IMR-90 (cell line): ENCODE results near the gene CAMK4. TPM values are rescaled to one million over a fixed set of nuclear protein-coding genes. Genes with fewer than 3 reads are reported as not detected.

Experiments
- ATAC-seq: fragments of 200-7000 bp; cut with Tn5 transposase; 2 replicates; pipeline ENCODE4 v1.9.1; 2020; ENCODE audit warnings: low read depth, mild to moderate bottlenecking, moderate library complexity
- BruUV-seq: library from RNA; stranded (reverse); fragments of 400-500 nt; replicated peaks from 2 replicates; lab custom pipeline; 2021; lab: Mats Ljungman, UMichigan
- CTCF ChIA-PET: fragments of 300-600 bp; formaldehyde crosslinking; extraction: SDS; loops from one replicate; lab custom pipeline; 2021; ENCODE audit warnings: antibody characterized with exemption; lab: Yijun Ruan, JAX
- POLR2A ChIA-PET: fragments of 300-600 bp; sonication (Branson Sonifier 250); formaldehyde crosslinking; loops from one replicate; lab custom pipeline; 2022; ENCODE audit warnings: antibody characterized with exemption; ENCODE audit not compliant: unreplicated experiment; lab: Charles Lee
- DNase-seq: peaks from one replicate; pipeline ENCODE4 v3.0.0; 2013
- H2AFZ ChIP-seq: replicated peaks from 2 replicates; pipeline ENCODE3; 2013; ENCODE audit warnings: low read length, mild to moderate bottlenecking; ENCODE audit not compliant: poor library complexity
- H2AK5ac ChIP-seq: 2 replicates; pipeline ENCODE4 v1.6.1; 2013; ENCODE audit warnings: low read depth, low read length, inconsistent platforms
- H2AK9ac ChIP-seq: replicated peaks from 2 replicates; pipeline ENCODE3; 2013; ENCODE audit warnings: mild to moderate bottlenecking, low read depth, low read length, moderate library complexity; ENCODE audit not compliant: poor library complexity
- H2BK120ac ChIP-seq: 2 replicates; pipeline ENCODE4 v1.6.1; 2013; ENCODE audit warnings: low read depth, low read length, inconsistent platforms
- H2BK15ac ChIP-seq: 3 replicates; pipeline ENCODE4 v1.6.1; 2013; ENCODE audit warnings: low read depth, low read length, inconsistent platforms
- H2BK20ac ChIP-seq: 2 replicates; pipeline ENCODE4 v1.6.1; 2013; ENCODE audit warnings: low read depth, mild to moderate bottlenecking, inconsistent platforms, low read length, moderate library complexity
- H2BK5ac ChIP-seq: 2 replicates; pipeline ENCODE4 v1.6.1; 2013; ENCODE audit warnings: mild to moderate bottlenecking, low read depth, low read length, inconsistent platforms; ENCODE audit not compliant: poor library complexity, severe bottlenecking
- H3K14ac ChIP-seq: replicated peaks from 2 replicates; pipeline ENCODE4 v1.6.1; 2013; ENCODE audit warnings: low read depth, low read length, inconsistent platforms
- H3K18ac ChIP-seq: 2 replicates; pipeline ENCODE4 v1.6.1; 2013; ENCODE audit warnings: low read depth, low read length, control low read depth
- H3K23ac ChIP-seq: 2 replicates; pipeline ENCODE4 v1.6.1; 2013; ENCODE audit warnings: low read depth, low read length, inconsistent platforms
- H3K27ac ChIP-seq: 2 replicates; pipeline ENCODE4 v1.5.1; 2013; ENCODE audit warnings: mild to moderate bottlenecking, control low read depth, low read length; ENCODE audit not compliant: insufficient read depth
- H3K27me3 ChIP-seq: 2 replicates; pipeline ENCODE4 v1.6.1; 2013; ENCODE audit warnings: low read length; ENCODE audit not compliant: control insufficient read depth, insufficient read depth
- H3K36me3 ChIP-seq: 2 replicates; pipeline ENCODE4 v1.6.1; 2013; ENCODE audit warnings: low read length, mixed read lengths; ENCODE audit not compliant: control insufficient read depth, insufficient read depth
- H3K4ac ChIP-seq: 2 replicates; pipeline ENCODE4 v1.6.1; 2013; ENCODE audit warnings: low read depth, low read length, inconsistent platforms
- H3K4me1 ChIP-seq: 2 replicates; pipeline ENCODE4 v1.6.1; 2013; ENCODE audit warnings: low read length, mixed read lengths; ENCODE audit not compliant: control insufficient read depth, insufficient read depth
- H3K4me2 ChIP-seq: 2 replicates; pipeline ENCODE4 v1.6.1; 2013; ENCODE audit warnings: low read depth, mild to moderate bottlenecking, control low read depth, low read length, moderate library complexity
- H3K4me3 ChIP-seq: 2 replicates; pipeline ENCODE4 v1.5.1; 2013; ENCODE audit warnings: low read depth, mild to moderate bottlenecking, control low read depth, low read length, moderate library complexity; ENCODE audit not compliant: insufficient read depth
- H3K56ac ChIP-seq: 2 replicates; pipeline ENCODE4 v1.6.1; 2013; ENCODE audit warnings: low read length, inconsistent platforms; ENCODE audit not compliant: insufficient read depth; ENCODE audit errors: extremely low read depth
- H3K79me1 ChIP-seq, 2 experiments: 2 replicates each; pipeline ENCODE4 v1.6.1; 2013; ENCODE audit warnings: low read length in 2 of 2, inconsistent platforms in 1 of 2, low read depth in 1 of 2
- H3K9ac ChIP-seq: 2 replicates; pipeline ENCODE4 v1.6.1; 2013; ENCODE audit warnings: low read depth, low read length, control low read depth
- H3K9me1 ChIP-seq: 2 replicates; pipeline ENCODE4 v1.6.1; 2013; ENCODE audit warnings: low read length, inconsistent platforms; ENCODE audit not compliant: insufficient read depth
- H3K9me3 ChIP-seq: 2 replicates; pipeline ENCODE4 v1.6.1; 2013; ENCODE audit warnings: low read length; ENCODE audit not compliant: control insufficient read depth, insufficient read depth
- H4K20me1 ChIP-seq: 2 replicates; pipeline ENCODE4 v1.6.1; 2013; ENCODE audit warnings: low read length, inconsistent platforms; ENCODE audit not compliant: insufficient read depth
- H4K5ac ChIP-seq: 2 replicates; pipeline ENCODE4 v1.6.1; 2013; ENCODE audit warnings: mild to moderate bottlenecking, low read depth, low read length, control low read depth
- H4K8ac ChIP-seq, 2 experiments: 2 replicates each; pipeline ENCODE4 v1.6.1; 2013; ENCODE audit warnings: low read depth in 2 of 2, low read length in 2 of 2, control low read depth in 1 of 2, inconsistent platforms in 1 of 2
- H4K91ac ChIP-seq: 2 replicates; pipeline ENCODE4 v1.6.1; 2013; ENCODE audit warnings: low read depth, low read length, inconsistent platforms; ENCODE audit not compliant: insufficient read depth
- BHLHE40 ChIP-seq: fragments of 150-350 bp; IDR thresholded peaks from 2 replicates; pipeline ENCODE4 v1.6.1; 2016; ENCODE audit warnings: mild to moderate bottlenecking, low read depth, low read length
- CEBPB ChIP-seq: IDR thresholded peaks from 2 replicates; pipeline ENCODE4 v1.6.1; 2012; ENCODE audit warnings: low read depth, low read length, improper control_type of control experiment
- CHD1 ChIP-seq: IDR thresholded peaks from 2 replicates; pipeline ENCODE4 v1.6.1; 2012; ENCODE audit warnings: low read depth, low read length, improper control_type of control experiment
- CTCF ChIP-seq: conservative IDR thresholded peaks from 2 replicates; pipeline ENCODE4 v1.5.1; 2012; ENCODE audit warnings: mild to moderate bottlenecking, low read depth, low read length, improper control_type of control experiment
- FOS ChIP-seq: fragments of 150-350 bp; IDR thresholded peaks from 2 replicates; pipeline ENCODE4 v1.6.1; 2016; ENCODE audit warnings: low read depth, low read length
- MAFK ChIP-seq: IDR thresholded peaks from 2 replicates; pipeline ENCODE4 v1.6.1; 2012; ENCODE audit warnings: low read depth, low read length, improper control_type of control experiment
- MAZ ChIP-seq: IDR thresholded peaks from 2 replicates; pipeline ENCODE4 v1.6.1; 2012; ENCODE audit warnings: low read depth, mild to moderate bottlenecking, low read length, improper control_type of control experiment, moderate library complexity, borderline replicate concordance
- MXI1 ChIP-seq: IDR thresholded peaks from 2 replicates; pipeline ENCODE4 v1.6.1; 2012; ENCODE audit warnings: low read depth, mild to moderate bottlenecking, low read length, moderate library complexity, borderline replicate concordance
- NFE2L2 ChIP-seq: fragments of 150-350 bp; IDR thresholded peaks from 2 replicates; pipeline ENCODE4 v1.6.1; 2016; ENCODE audit warnings: low read depth, mild to moderate bottlenecking, low read length
- POLR2A ChIP-seq: IDR thresholded peaks from 2 replicates; pipeline ENCODE4 v1.6.1; 2012; ENCODE audit warnings: mild to moderate bottlenecking, low read depth, low read length
- RAD21 ChIP-seq: IDR thresholded peaks from 2 replicates; pipeline ENCODE4 v1.6.1; 2012; ENCODE audit warnings: low read length, improper control_type of control experiment
- RCOR1 ChIP-seq: IDR thresholded peaks from 2 replicates; pipeline ENCODE4 v1.6.1; 2012; ENCODE audit warnings: mild to moderate bottlenecking, low read length, improper control_type of control experiment; ENCODE audit not compliant: insufficient replicate concordance
- SMC3 ChIP-seq: fragments of 150-350 bp; IDR thresholded peaks from 2 replicates; pipeline ENCODE4 v1.6.1; 2016; ENCODE audit warnings: low read depth, mild to moderate bottlenecking, antibody characterized with exemption, low read length, moderate library complexity
- USF2 ChIP-seq: fragments of 150-350 bp; IDR thresholded peaks from 2 replicates; pipeline ENCODE4 v1.6.1; 2017; ENCODE audit warnings: mild to moderate bottlenecking, antibody characterized with exemption, low read length, low read depth
- WGBS, 2 experiments: methylation state at CpG; one replicate each; pipeline versions ENCODE4 v1.1.5 to v1.1.7; 2013; ENCODE audit warnings: missing lambda C conversion rate in 2 of 2; ENCODE audit not compliant: insufficient read length in 1 of 2; ENCODE audit errors: extremely low coverage in 2 of 2; 5-methylcytosine and 5-hydroxymethylcytosine counted together
- dilution Hi-C: fragments of 300-500 bp; cut with HindIII; formaldehyde crosslinking; loops from one replicate; pipeline ENCODE4 v1.14.3; 2018; ENCODE audit warnings: low sequenced_read_pairs; ENCODE audit not compliant: unreplicated experiment
- in situ Hi-C: fragments of 300-500 bp; cut with MboI; formaldehyde crosslinking; loops from 3 replicates; pipeline ENCODE4 v1.14.3; 2019; ENCODE audit warnings: low sequenced_read_pairs, inconsistent platforms, mixed read lengths
- intact Hi-C: fragments of 100-400 bp; cut with micrococcal nuclease; formaldehyde crosslinking; loops from 2 replicates; pipeline ENCODE4 v1.10.0; 2022
- polyA plus RNA-seq, 3 experiments: library from polyadenylated mRNA; depleted of rRNA; stranded (reverse); fragments of >200 nt; gene quantifications; 2 replicates each; pipeline ENCODE4 v1.2.3, GENCODE V29; 2012; ENCODE audit warnings: low replicate concordance in 1 of 3
- total RNA-seq: library from RNA; depleted of rRNA; stranded (reverse); fragments of >200 nt; gene quantifications from 2 replicates; pipeline ENCODE4 v1.2.3, GENCODE V29; 2012
- TF ChIP-seq, protein P1 (sequence below): fragments of 150-350 bp; IDR thresholded peaks from 2 replicates; pipeline ENCODE4 v1.6.1; 2016; ENCODE audit warnings: low read depth, mild to moderate bottlenecking, low read length, moderate library complexity, borderline replicate concordance

Gene CAMK4
- total and polyA plus RNA-seq, 2 of the 4 experiments (the other 2 are of a cell fraction): 3.7 to 4.8 TPM

GRCh38 chr5:111537141-111538024, 313.2 kb downstream of the CAMK4 start:
- H4K91ac ChIP-seq: no peak overlapping the region
- no peak overlapping the region for H3K4me2 ChIP-seq
- ATAC-seq: peak; percentile 40
- H3K23ac ChIP-seq: no peak overlapping the region
- H3K27ac ChIP-seq: peak overlapping the region; percentile 52; the same call in 1 of the 2 replicates
- no TSS peak for BruUV-seq
- no peak overlapping the region for H2BK20ac ChIP-seq
- H3K79me1 ChIP-seq: no peaks in the 10 kb centered on the region
- peak overlapping the region; percentile 72; the same call in 1 of the 2 replicates for H3K18ac ChIP-seq
- DNase-seq: peak; percentile 78
- no peak overlapping the region for H2AK9ac ChIP-seq
- no peak overlapping the region for H2BK5ac ChIP-seq
- no peak overlapping the region for H3K9ac ChIP-seq
- H2AK5ac ChIP-seq: no peak overlapping the region
- no CpG with 5 or more reads among the region's 1 CpG for WGBS, 2 experiments
- no peaks in the 10 kb centered on the region for H3K36me3 ChIP-seq
- H3K4me3 ChIP-seq: no peak overlapping the region
- dilution Hi-C loops: no loop called here
- H4K20me1 ChIP-seq: no peaks in the 10 kb centered on the region
- no peaks in the 10 kb centered on the region; the same call in 1 of the 2 replicates for H3K9me1 ChIP-seq
- ChIA-PET CTCF (no interaction called here), POLR2A (no interaction called here)
- no peaks in the 10 kb centered on the region for H3K27me3 ChIP-seq
- in situ Hi-C loops: no loop called here
- H3K14ac ChIP-seq: no peak overlapping the region
- H3K4ac ChIP-seq: no peak overlapping the region
- H3K4me1 ChIP-seq: peaks cover 3% of the 10 kb centered on the region; the same call in 1 of the 2 replicates
- H3K56ac ChIP-seq: no peak overlapping the region
- intact Hi-C loops: no loop called here
- H2AFZ ChIP-seq: no peak overlapping the region
- no peak overlapping the region; the same call in 1 of the 2 replicates for H4K5ac ChIP-seq
- no peak overlapping the region for H2BK120ac ChIP-seq
- H2BK15ac ChIP-seq: no peak overlapping the region
- H3K9me3 ChIP-seq: no peaks in the 10 kb centered on the region
- no peak overlapping the region for H4K8ac ChIP-seq
- TF ChIP-seq CEBPB: no peak
- TF ChIP-seq BHLHE40: no peak
- no peak for TF ChIP-seq RCOR1
- no peak for TF ChIP-seq RAD21
- no peak for TF ChIP-seq CTCF
- TF ChIP-seq MAZ: no peak
- TF ChIP-seq MAFK: no peak
- TF ChIP-seq SMC3: no peak
- no peak for TF ChIP-seq USF2
- TF ChIP-seq FOS: no peak
- TF ChIP-seq CHD1: no peak
- TF ChIP-seq POLR2A: no peak
- no peak for TF ChIP-seq MXI1
- no peak for TF ChIP-seq NFE2L2
- TF ChIP-seq, protein P1, sequence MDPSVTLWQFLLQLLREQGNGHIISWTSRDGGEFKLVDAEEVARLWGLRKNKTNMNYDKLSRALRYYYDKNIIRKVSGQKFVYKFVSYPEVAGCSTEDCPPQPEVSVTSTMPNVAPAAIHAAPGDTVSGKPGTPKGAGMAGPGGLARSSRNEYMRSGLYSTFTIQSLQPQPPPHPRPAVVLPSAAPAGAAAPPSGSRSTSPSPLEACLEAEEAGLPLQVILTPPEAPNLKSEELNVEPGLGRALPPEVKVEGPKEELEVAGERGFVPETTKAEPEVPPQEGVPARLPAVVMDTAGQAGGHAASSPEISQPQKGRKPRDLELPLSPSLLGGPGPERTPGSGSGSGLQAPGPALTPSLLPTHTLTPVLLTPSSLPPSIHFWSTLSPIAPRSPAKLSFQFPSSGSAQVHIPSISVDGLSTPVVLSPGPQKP: no peak
